HG03159 (cell line): ENCODE data around the gene SPATA1.
A peak's percentile ranks its signal among the peaks of the same experiment; 100 is the strongest.

ENCODE experiments used
- ATAC-seq: cut with Tn5 transposase; IDR thresholded peaks from one replicate; pipeline ENCODE4 v1.9.1; 2021; ENCODE audit warnings: mild to moderate bottlenecking, moderate library complexity; ENCODE audit not compliant: unreplicated experiment

Gene SPATA1

GRCh38 chr1:84508510-84508909 lies 2.3 kb downstream of the SPATA1 start:
- no peak for ATAC-seq

GRCh38 chr1:84509029-84509428 lies 2.8 kb downstream of the SPATA1 start:
- ATAC-seq: no peak

GRCh38 chr1:84510165-84510564 lies 4.0 kb downstream of the SPATA1 start:
- ATAC-seq: no peak

GRCh38 chr1:84510668-84511067 lies 4.5 kb downstream of the SPATA1 start:
- no peak for ATAC-seq

- ATAC-seq: no peak
Observed at GRCh38 chr1:84524590-84524989, 18.4 kb downstream of the SPATA1 start.

- no peak for ATAC-seq
Observed at GRCh38 chr1:84525779-84526178, 19.6 kb downstream of the SPATA1 start.

GRCh38 chr1:84538599-84538998 lies 32.4 kb downstream of the SPATA1 start:
- peak; percentile 49 for ATAC-seq

- no peak for ATAC-seq
Observed at GRCh38 chr1:84539972-84540371, 33.8 kb downstream of the SPATA1 start.

GRCh38 chr1:84540759-84541158 lies 34.6 kb downstream of the SPATA1 start:
- no peak for ATAC-seq

- no peak for ATAC-seq
Observed at GRCh38 chr1:84541679-84542078, 35.5 kb downstream of the SPATA1 start.

GRCh38 chr1:84550826-84551225 lies 44.6 kb downstream of the SPATA1 start:
- ATAC-seq: no peak

GRCh38 chr1:84569216-84569615 lies 63.0 kb downstream of the SPATA1 start:
- ATAC-seq: no peak

- ATAC-seq: no peak
Observed at GRCh38 chr1:84570436-84571149, 64.4 kb downstream of the SPATA1 start.

GRCh38 chr1:84571150-84571535 lies 65.0 kb downstream of the SPATA1 start:
- no peak for ATAC-seq

- ATAC-seq: no peak
Observed at GRCh38 chr1:84573481-84573966, 67.3 kb downstream of the SPATA1 start.

- ATAC-seq: peak; percentile 83
Observed at GRCh38 chr1:84573967-84574842, 68.0 kb downstream of the SPATA1 start, which contains the start of gene CTBS. Gene CTBS, minus strand, starts transcription at chr1:84574440. Its CDS starts 25 bp downstream, at chr1:84574415.

GRCh38 chr1:84574936-84575335 lies 68.8 kb downstream of the SPATA1 start:
- no peak for ATAC-seq

GRCh38 chr1:84581648-84582047 lies 75.5 kb downstream of the SPATA1 start:
- ATAC-seq: no peak

- no peak for ATAC-seq
Observed at GRCh38 chr1:84582802-84583587, 76.8 kb downstream of the SPATA1 start.

GRCh38 chr1:84583648-84584047 lies 77.5 kb downstream of the SPATA1 start:
- no peak for ATAC-seq

- ATAC-seq: no peak
Observed at GRCh38 chr1:84584126-84584525, 77.9 kb downstream of the SPATA1 start.
